Left lung (tissue), 10 donors: ENCODE results near the gene SPON1. TPM values are rescaled to one million over a fixed set of nuclear protein-coding genes. Genes with fewer than 3 reads are reported as not detected.

Source experiments
- ATAC-seq: fragments of 200-7000 bp; cut with Tn5 transposase; one replicate; pipeline ENCODE4 v1.9.1; 2020; ENCODE audit warnings: moderate library complexity
- DNase-seq, 4 donors: peaks; one replicate each; pipeline ENCODE4 v3.0.0-alpha.2; 2013 to 2020
- H3K27ac ChIP-seq, 2 donors: fragments of 200-600 bp; sonication (generic) in 1 of 2; one replicate each; pipeline versions ENCODE4 v1.5.0 to v1.8.0; 2020 to 2021
- H3K27me3 ChIP-seq, 2 donors: fragments of 200-600 bp; sonication (generic) in 1 of 2; one replicate each; pipeline versions ENCODE4 v1.5.0 to v1.8.0; 2020 to 2021
- H3K36me3 ChIP-seq, 2 donors: fragments of 200-600 bp; sonication (generic) in 1 of 2; one replicate each; pipeline versions ENCODE4 v1.5.0 to v1.8.0; 2020 to 2021
- H3K4me1 ChIP-seq, 2 donors: fragments of 200-600 bp; one replicate each; pipeline ENCODE4 v1.8.0; 2021
- H3K4me3 ChIP-seq, 2 donors: fragments of 200-600 bp; sonication (generic) in 1 of 2; one replicate each; pipeline versions ENCODE4 v1.5.0 to v1.8.0; 2020 to 2021; ENCODE audit warnings: mild to moderate bottlenecking in 1 of 2
- H3K9me3 ChIP-seq, 2 donors: fragments of 200-600 bp; sonication (generic) in 1 of 2; one replicate each; pipeline versions ENCODE4 v1.5.0 to v1.8.0; 2020 to 2021
- intact Hi-C, 2 donors: fragments of 100-400 bp; cut with DNase I; formaldehyde crosslinking; loops; one replicate each; pipeline versions ENCODE4 v1.11.2 to v1.14.2; 2022
- polyA plus RNA-seq, 6 donors: library from polyadenylated mRNA; unstranded; fragments of 120-200 nt; gene quantifications; one replicate each; pipeline ENCODE4 v1.2.1, GENCODE V29; 2013; ENCODE audit not compliant: insufficient read length in 6 of 6
- total RNA-seq, 2 donors: library from RNA; stranded (reverse); fragmentation: NEBNext Ultra II Directional; extraction: Animal tissue kit (Norgen Biotek cat#: 25700); gene quantifications; one replicate each; pipeline ENCODE4 v1.2.1, GENCODE V29; 2021
- TF ChIP-seq, protein P1 (sequence below), 2 donors: fragments of 200-600 bp; sonication (generic) in 1 of 2; IDR thresholded peaks; one replicate each; pipeline versions ENCODE4 v1.5.0 to v1.8.0; 2021; ENCODE audit warnings: antibody characterized with exemption in 2 of 2
- donor health status: DM: no; HTN: yes; CAD: no.
- donor health status: DM: no; HTN: no; CAD: no.

SPON1 gene
- total and polyA plus RNA-seq, 8 donors, result 83.2 to 136 (median 97.4) TPM

- no peaks in the 10 kb centered on the region for H3K4me1 ChIP-seq
- intact Hi-C loops, result no loop called here
- TF ChIP-seq, protein P1, sequence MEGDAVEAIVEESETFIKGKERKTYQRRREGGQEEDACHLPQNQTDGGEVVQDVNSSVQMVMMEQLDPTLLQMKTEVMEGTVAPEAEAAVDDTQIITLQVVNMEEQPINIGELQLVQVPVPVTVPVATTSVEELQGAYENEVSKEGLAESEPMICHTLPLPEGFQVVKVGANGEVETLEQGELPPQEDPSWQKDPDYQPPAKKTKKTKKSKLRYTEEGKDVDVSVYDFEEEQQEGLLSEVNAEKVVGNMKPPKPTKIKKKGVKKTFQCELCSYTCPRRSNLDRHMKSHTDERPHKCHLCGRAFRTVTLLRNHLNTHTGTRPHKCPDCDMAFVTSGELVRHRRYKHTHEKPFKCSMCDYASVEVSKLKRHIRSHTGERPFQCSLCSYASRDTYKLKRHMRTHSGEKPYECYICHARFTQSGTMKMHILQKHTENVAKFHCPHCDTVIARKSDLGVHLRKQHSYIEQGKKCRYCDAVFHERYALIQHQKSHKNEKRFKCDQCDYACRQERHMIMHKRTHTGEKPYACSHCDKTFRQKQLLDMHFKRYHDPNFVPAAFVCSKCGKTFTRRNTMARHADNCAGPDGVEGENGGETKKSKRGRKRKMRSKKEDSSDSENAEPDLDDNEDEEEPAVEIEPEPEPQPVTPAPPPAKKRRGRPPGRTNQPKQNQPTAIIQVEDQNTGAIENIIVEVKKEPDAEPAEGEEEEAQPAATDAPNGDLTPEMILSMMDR (IDR thresholded peaks at IDR 0.05), result no peak
- H3K9me3 ChIP-seq, result no peaks in the 10 kb centered on the region
- DNase-seq, result no peak
- H3K4me3 ChIP-seq, result no peak overlapping the region
- no peak overlapping the region for H3K27ac ChIP-seq
- ATAC-seq, result peak; percentile 74
- H3K36me3 ChIP-seq, result no peaks in the 10 kb centered on the region
- H3K27me3 ChIP-seq, result no peaks in the 10 kb centered on the region
Measured at GRCh38 chr11:14065681-14066080, 103.2 kb downstream of the SPON1 start.

- ATAC-seq (no peak), DNase-seq (no peak)
- H3K36me3 ChIP-seq, result no peaks in the 10 kb centered on the region
- TF ChIP-seq, protein P1 (IDR thresholded peaks at IDR 0.05), result no peak
- no peaks in the 10 kb centered on the region for H3K27me3 ChIP-seq
- no peak overlapping the region for H3K4me3 ChIP-seq
- no peaks in the 10 kb centered on the region for H3K4me1 ChIP-seq
- H3K9me3 ChIP-seq, result no peaks in the 10 kb centered on the region
- H3K27ac ChIP-seq, result no peak overlapping the region
- intact Hi-C loops, result no loop called here
Measured at GRCh38 chr11:14067686-14068085, 105.2 kb downstream of the SPON1 start.

DNA sequence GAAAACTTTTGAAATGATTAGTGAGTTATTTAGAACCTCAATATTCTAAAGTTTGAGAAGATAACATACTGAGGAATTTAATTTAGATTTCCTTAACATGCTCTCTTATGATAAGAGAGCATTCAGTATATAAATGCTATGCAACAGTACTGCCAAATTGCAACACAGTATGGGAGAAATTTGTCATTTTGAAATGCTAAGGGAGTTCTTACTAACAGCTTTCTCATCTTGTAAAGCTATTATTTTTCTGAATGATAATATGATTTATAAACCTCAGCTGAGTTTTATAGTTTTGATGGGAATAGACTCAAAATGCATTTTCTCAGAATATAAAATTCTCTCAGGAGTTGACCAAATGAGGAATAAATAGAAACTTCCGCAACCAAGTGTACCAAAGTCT lies 108.4 kb downstream of the SPON1 start:
- Histone ChIP-seq H3K27me3 (no peaks in the 10 kb centered on the region), H3K4me3 (no peak overlapping the region), H3K4me1 (no peaks in the 10 kb centered on the region), H3K36me3 (no peaks in the 10 kb centered on the region), H3K27ac (no peak overlapping the region), H3K9me3 (no peaks in the 10 kb centered on the region)
- intact Hi-C loops, result no loop called here
- ATAC-seq (no peak), DNase-seq (peak in 1 of 4 donors; percentile 14)
- TF ChIP-seq, protein P1 (IDR thresholded peaks at IDR 0.05), result no peak

- ATAC-seq (peak; percentile 74), DNase-seq (no peak)
- Histone ChIP-seq H3K27ac (peak overlapping the region in 1 of 2 donors; percentile 21), H3K27me3 (no peaks in the 10 kb centered on the region), H3K4me3 (no peak overlapping the region), H3K36me3 (no peaks in the 10 kb centered on the region), H3K9me3 (no peaks in the 10 kb centered on the region), H3K4me1 (peaks cover 0 to 4% of the 10 kb centered on the region in 2 donors)
- intact Hi-C loops, result no loop called here
- TF ChIP-seq, protein P1 (IDR thresholded peaks at IDR 0.05), result no peak
Measured at GRCh38 chr11:14073849-14074476, 111.4 kb downstream of the SPON1 start.

DNA sequence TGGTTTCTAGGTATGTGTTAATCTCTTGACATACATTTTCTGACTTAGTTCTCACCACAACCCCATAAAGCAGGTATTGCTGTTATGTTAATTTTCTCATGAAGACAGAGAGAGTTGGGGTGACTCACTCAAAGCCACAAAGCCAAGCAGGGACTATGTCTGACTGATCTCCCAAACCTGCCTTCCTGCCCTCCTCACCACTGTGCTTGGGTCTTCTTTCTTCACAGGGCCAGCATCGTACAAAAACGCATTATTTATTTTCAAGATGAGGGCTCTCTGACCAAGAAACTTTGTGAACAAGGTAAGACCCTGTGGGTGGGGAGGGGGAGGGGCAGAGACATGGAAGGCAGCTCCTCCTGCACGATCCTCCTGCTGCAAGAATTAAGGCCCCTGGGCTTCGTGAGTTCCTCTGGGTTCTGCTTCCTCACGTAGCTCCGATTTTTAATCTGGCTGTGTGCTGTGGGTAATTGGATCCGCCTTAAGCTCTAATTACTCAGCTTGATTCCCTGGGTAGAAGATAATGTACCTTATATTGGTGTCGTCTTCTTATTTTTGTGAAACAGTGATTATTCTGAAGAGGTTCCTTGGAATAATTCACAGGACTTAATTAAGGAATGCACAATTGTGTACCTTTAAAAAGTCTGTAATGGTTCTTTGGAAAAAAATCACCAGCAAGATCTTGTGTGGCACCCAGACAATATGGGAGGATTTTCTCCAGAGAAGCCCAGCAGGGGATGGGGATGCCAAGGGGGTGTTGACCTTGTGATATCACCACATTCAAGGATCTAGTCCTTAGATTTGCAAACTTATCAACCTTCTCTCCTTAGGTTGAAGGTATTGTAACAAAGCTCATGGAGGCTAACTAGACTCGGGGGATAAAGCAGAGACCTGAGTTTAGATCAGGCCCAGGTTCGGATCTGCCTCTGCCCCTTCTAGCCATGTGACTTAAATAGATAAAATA lies 112.9 kb downstream of the SPON1 start:
- H3K4me1 ChIP-seq, result peaks cover 0 to 7% of the 10 kb centered on the region in 2 donors
- no peak overlapping the region for H3K4me3 ChIP-seq
- H3K36me3 ChIP-seq, result no peaks in the 10 kb centered on the region
- intact Hi-C loops, result no loop called here
- H3K27ac ChIP-seq, result no peak overlapping the region
- ATAC-seq (peak; percentile 26), DNase-seq (no peak)
- no peaks in the 10 kb centered on the region for H3K27me3 ChIP-seq
- TF ChIP-seq, protein P1 (IDR thresholded peaks at IDR 0.05), result no peak
- no peaks in the 10 kb centered on the region for H3K9me3 ChIP-seq
